Gastrocnemius medialis (tissue), 4 donors: ENCODE data around the gene AGAP5.
"Not testable (repeated sequence)": the region's sequence is repeated elsewhere in the genome, so short reads cannot be mapped to it uniquely, and the experiment has no call there.

Source experiments
- CTCF ChIP-seq, 5 experiments: fragments of 450-650 bp in 3 of 5; fragments of 200-600 bp in 2 of 5; sonication (generic) in 2 of 5; IDR thresholded peaks in 4 of 5; conservative IDR thresholded peaks in 1 of 5; 1 replicate in 4 of 5; 2 replicates in 1 of 5; pipeline ENCODE4 v1.5.1; 2016 to 2019; ENCODE audit warnings: antibody characterized with exemption in 5 of 5, mild to moderate bottlenecking in 3 of 5, moderate library complexity in 3 of 5
- POLR2A ChIP-seq, 2 donors: fragments of 450-650 bp; IDR thresholded peaks; one replicate each; pipeline ENCODE4 v1.6.1; 2017; ENCODE audit warnings: antibody characterized with exemption in 2 of 2, mild to moderate bottlenecking in 2 of 2, moderate library complexity in 2 of 2

DNA sequence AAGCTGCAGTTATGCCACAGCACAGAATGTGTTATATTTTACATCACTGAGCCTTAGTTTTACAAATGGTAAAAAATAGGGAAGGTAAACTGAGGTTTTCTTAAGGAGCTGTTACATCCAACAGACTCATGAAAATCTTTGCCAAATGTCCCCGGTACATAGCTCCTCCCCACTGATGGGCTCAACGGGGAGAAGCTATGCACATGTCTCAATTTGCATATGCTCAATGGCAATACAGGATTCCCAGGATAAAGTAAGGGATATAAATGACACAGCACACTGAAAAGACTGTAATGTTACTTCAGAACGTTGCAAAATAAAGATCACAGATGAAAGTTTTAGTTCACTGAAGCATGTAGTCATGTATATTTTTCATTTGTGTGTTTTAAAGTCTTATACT lies 16.6 kb upstream of the AGAP5 start:
- TF ChIP-seq CTCF (IDR thresholded peaks at IDR 0.05 in 4 of 5, conservative IDR thresholded peaks at IDR 0.05 in 1 of 5); POLR2A (IDR thresholded peaks at IDR 0.05): not testable (repeated sequence)
